Chondrocyte (in vitro differentiated cells): ENCODE results near the gene UBE2G2. TPM values are rescaled to one million over a fixed set of nuclear protein-coding genes. Genes with fewer than 3 reads are reported as not detected.

ENCODE experiments used
- DNase-seq: peaks from one replicate; pipeline ENCODE4 v3.0.0; 2021; ENCODE audit warnings: mixed read lengths, low spot score
- H3K27ac Mint-ChIP-seq: one replicate; pipeline ENCODE4 v1.8.0; 2021; ENCODE audit warnings: mild to moderate bottlenecking, moderate library complexity, mixed read lengths; ENCODE audit not compliant: unreplicated experiment
- H3K27me3 Mint-ChIP-seq: 2 replicates; pipeline ENCODE4 v1.8.0; 2021; ENCODE audit warnings: low read depth, mixed read lengths
- H3K36me3 Mint-ChIP-seq: 2 replicates; pipeline ENCODE4 v1.8.0; 2021; ENCODE audit warnings: low read depth, mixed read lengths
- H3K4me1 Mint-ChIP-seq: 2 replicates; pipeline ENCODE4 v1.8.0; 2021; ENCODE audit warnings: low read depth, mild to moderate bottlenecking, mixed read lengths
- H3K4me3 Mint-ChIP-seq: one replicate; pipeline ENCODE4 v1.8.0; 2021; ENCODE audit warnings: mild to moderate bottlenecking, moderate library complexity, mixed read lengths; ENCODE audit not compliant: unreplicated experiment
- H3K9me3 Mint-ChIP-seq: 2 replicates; pipeline ENCODE4 v1.8.0; 2021; ENCODE audit warnings: low read depth, mixed read lengths
- total RNA-seq: library from RNA; stranded (reverse); gene quantifications from 3 replicates; pipeline ENCODE4 v1.2.1, GENCODE V29; 2021
- TF ChIP-seq, protein P1 (sequence below): fragments of 200-600 bp; sonication (generic); IDR thresholded peaks from 2 replicates; pipeline ENCODE4 v1.5.0; 2021; ENCODE audit warnings: antibody characterized with exemption, mild to moderate bottlenecking, moderate library complexity

UBE2G2 gene
- total RNA-seq, 1 donor from 2014 or later = 48.5 TPM

DNA sequence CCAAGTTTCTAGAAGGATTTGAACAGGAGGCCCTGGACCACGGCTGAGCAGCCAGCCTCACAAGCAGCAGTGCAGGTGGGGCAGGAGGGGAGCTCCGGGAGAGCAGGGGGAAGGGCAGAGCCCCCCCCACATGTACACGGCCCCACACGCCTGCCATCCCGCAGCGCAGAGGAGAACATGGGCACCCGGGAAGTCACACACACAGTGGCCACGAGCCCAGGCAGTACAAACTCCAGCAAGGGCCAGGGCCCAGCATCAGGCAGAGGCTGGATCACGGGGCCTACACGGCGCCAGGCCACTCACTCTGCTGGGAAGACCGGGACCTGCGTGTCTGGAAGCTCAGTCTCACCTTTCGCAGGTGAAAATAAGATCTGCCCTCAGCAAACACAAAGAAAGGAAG lies 11.0 kb upstream of the UBE2G2 start:
- peaks cover 13% of the 10 kb centered on the region for H3K36me3 Mint-ChIP-seq
- no peak for DNase-seq
- TF ChIP-seq, protein P1, sequence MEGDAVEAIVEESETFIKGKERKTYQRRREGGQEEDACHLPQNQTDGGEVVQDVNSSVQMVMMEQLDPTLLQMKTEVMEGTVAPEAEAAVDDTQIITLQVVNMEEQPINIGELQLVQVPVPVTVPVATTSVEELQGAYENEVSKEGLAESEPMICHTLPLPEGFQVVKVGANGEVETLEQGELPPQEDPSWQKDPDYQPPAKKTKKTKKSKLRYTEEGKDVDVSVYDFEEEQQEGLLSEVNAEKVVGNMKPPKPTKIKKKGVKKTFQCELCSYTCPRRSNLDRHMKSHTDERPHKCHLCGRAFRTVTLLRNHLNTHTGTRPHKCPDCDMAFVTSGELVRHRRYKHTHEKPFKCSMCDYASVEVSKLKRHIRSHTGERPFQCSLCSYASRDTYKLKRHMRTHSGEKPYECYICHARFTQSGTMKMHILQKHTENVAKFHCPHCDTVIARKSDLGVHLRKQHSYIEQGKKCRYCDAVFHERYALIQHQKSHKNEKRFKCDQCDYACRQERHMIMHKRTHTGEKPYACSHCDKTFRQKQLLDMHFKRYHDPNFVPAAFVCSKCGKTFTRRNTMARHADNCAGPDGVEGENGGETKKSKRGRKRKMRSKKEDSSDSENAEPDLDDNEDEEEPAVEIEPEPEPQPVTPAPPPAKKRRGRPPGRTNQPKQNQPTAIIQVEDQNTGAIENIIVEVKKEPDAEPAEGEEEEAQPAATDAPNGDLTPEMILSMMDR = no peak
- no peaks in the 10 kb centered on the region for H3K27me3 Mint-ChIP-seq
- H3K9me3 Mint-ChIP-seq = no peaks in the 10 kb centered on the region
- H3K27ac Mint-ChIP-seq = no peak overlapping the region
- no peak overlapping the region for H3K4me3 Mint-ChIP-seq
- peaks cover 22% of the 10 kb centered on the region for H3K4me1 Mint-ChIP-seq

DNA sequence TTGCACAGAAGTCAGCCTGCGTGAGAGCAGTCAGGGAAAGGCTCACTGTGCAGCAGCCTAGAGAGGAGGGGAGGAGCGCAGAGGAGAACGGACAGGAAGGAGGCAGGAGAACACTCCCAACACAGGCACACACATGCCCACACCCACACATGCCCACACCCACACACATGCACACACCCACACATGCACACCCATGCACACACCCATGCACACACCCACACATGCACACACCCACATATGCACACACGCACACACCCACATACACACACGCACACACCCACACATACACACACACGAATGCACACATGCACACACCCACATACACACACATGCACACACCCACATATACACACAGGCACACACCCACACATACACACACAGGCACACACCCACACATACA lies 9.2 kb upstream of the UBE2G2 start:
- H3K9me3 Mint-ChIP-seq = no peaks in the 10 kb centered on the region
- no peak overlapping the region for H3K27ac Mint-ChIP-seq
- peaks cover 21% of the 10 kb centered on the region for H3K36me3 Mint-ChIP-seq
- no peak overlapping the region for H3K4me3 Mint-ChIP-seq
- DNase-seq = no peak
- peaks cover 12% of the 10 kb centered on the region for H3K4me1 Mint-ChIP-seq
- TF ChIP-seq, protein P1 = no peak
- no peaks in the 10 kb centered on the region for H3K27me3 Mint-ChIP-seq

DNA sequence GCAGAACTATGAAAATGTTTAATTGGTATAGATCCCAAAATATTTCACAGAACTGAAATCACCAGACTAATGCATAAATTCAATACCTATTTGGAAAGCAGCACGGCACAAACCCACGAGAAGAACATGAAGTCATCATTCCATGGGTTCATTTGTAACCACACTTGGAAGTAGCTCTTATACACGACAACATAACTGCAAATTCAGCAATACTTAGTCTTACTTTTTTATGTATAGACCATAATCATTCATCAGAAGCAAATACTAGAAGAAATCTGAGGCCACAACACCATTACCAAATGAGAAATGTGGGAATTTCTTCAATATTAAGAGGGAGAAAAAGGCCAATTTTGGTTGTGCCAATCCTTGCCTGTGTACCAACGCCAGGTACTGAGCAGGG lies 4.2 kb upstream of the UBE2G2 start:
- TF ChIP-seq, protein P1 = no peak
- no peaks in the 10 kb centered on the region for H3K9me3 Mint-ChIP-seq
- DNase-seq = no peak
- no peak overlapping the region for H3K4me3 Mint-ChIP-seq
- peaks cover 22% of the 10 kb centered on the region for H3K36me3 Mint-ChIP-seq
- no peak overlapping the region for H3K27ac Mint-ChIP-seq
- H3K4me1 Mint-ChIP-seq = peaks cover 11% of the 10 kb centered on the region
- H3K27me3 Mint-ChIP-seq = no peaks in the 10 kb centered on the region

DNA sequence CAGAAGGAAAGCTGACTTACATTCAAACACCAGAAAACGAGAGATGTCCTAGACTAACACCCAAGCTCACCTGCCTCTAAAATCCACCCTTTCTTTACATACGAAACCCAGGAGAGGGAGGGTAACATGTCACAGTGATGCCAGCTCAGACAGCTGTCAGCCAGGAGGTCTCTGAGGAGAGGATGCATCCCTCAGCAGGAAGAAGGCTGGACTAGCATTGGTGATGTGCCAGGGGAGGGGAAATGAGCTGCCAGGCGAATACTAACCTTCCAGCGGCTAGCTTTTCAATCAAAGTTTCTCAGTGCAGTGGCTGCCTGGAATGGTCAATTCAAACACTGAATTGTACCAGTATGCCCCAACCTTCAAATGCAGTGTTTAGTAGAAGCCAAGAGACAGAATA lies 3.6 kb upstream of the UBE2G2 start:
- no peaks in the 10 kb centered on the region for H3K27me3 Mint-ChIP-seq
- H3K36me3 Mint-ChIP-seq = peaks cover 22% of the 10 kb centered on the region
- peaks cover 17% of the 10 kb centered on the region for H3K4me1 Mint-ChIP-seq
- H3K27ac Mint-ChIP-seq = no peak overlapping the region
- TF ChIP-seq, protein P1 = no peak
- DNase-seq = no peak
- H3K4me3 Mint-ChIP-seq = no peak overlapping the region
- no peaks in the 10 kb centered on the region for H3K9me3 Mint-ChIP-seq

DNA sequence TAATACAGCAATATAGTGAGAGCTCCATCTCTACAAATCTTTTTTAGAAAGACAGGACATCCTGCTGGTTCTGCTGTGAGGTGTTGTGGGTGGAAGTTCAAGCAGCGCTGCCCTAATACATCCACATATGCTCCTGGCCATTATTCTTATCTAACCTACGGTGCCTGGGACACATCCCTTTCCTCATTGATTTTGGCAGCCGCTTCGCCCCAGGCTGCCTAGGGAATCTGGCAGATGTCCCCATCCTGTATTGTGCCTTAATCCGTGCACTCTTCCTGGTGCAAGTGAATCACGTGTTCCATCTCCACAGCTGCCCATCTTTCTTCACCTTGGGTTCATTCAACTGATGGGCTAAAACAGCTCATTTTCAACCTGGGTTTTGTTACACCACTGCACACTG lies 3.1 kb upstream of the UBE2G2 start:
- Mint-ChIP-seq H3K4me3 (no peak overlapping the region), H3K27ac (no peak overlapping the region), H3K9me3 (no peaks in the 10 kb centered on the region), H3K27me3 (no peaks in the 10 kb centered on the region), H3K4me1 (peaks cover 22% of the 10 kb centered on the region), H3K36me3 (peaks cover 18% of the 10 kb centered on the region)
- no peak for DNase-seq
- TF ChIP-seq, protein P1 = no peak
